ENCODE data around the gene PCDH18. TPM values are rescaled to one million over a fixed set of nuclear protein-coding genes. Genes with fewer than 3 reads are reported as not detected.

PCDH18 gene
- polyA plus RNA-seq, 1 donor (not counting 4 experiments of a cell fraction or from before 2014, with no cell fraction given), result 0.08 TPM

DNA sequence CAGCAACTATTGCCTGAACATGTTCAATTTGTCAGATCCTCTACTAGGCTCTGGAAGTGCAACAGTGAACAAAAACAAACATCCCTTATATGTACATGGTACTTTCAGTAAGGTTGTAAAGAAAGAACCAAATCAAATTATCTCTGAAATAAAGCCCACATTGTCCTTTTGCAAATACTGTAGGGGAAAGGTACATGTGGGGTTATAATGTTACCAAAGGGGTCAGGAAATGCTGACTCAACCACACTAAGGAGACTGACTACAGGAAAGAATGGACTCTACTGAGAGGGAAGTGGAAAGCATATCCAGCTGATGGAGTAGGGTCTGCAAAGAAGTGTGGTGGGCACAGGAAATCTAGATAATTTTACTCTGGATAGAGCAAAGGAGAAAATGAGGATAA, 61.5 kb downstream of the PCDH18 start:
- no peaks in the 10 kb centered on the region for H4K20me1 ChIP-seq (ENCODE audit: control insufficient read depth, extremely low read depth, insufficient read depth, low read length)
- dilution Hi-C loops (cut with MboI; ENCODE audit: extremely low pct_ligation_motif_present, low sequenced_read_pairs), result no loop called here
- H3K4me2 ChIP-seq (ENCODE audit: control insufficient read depth, extremely low read depth, insufficient read depth, low read depth, low read length), result no peak overlapping the region
- no peaks in the 10 kb centered on the region for H3K27me3 ChIP-seq (ENCODE audit: control insufficient read depth, extremely low read depth, insufficient read depth, low read length)
- H3K4me3 ChIP-seq (ENCODE audit: control insufficient read depth in 2 of 3, extremely low read depth in 1 of 3, insufficient read depth in 2 of 3, low read depth in 1 of 3, low read length in 3 of 3), result no peak overlapping the region
- no peak for DNase-seq (ENCODE audit: low read depth, low spot score)
- H2AFZ ChIP-seq (ENCODE audit: control insufficient read depth, low read length), result no peak overlapping the region
- no peak overlapping the region for H3K9ac ChIP-seq (ENCODE audit: control insufficient read depth, extremely low read depth, insufficient read depth, low read length)
- no peaks in the 10 kb centered on the region for H3K79me2 ChIP-seq (ENCODE audit: control insufficient read depth, insufficient read depth, low read length)
- no peaks in the 10 kb centered on the region for H3K36me3 ChIP-seq (ENCODE audit: control insufficient read depth in 2 of 2, extremely low read depth in 1 of 2, insufficient read depth in 2 of 2, low read length in 2 of 2)
- no peaks in the 10 kb centered on the region for H3K9me3 ChIP-seq (ENCODE audit: control insufficient read depth, low read depth, low read length)
- TF ChIP-seq, protein P1, sequence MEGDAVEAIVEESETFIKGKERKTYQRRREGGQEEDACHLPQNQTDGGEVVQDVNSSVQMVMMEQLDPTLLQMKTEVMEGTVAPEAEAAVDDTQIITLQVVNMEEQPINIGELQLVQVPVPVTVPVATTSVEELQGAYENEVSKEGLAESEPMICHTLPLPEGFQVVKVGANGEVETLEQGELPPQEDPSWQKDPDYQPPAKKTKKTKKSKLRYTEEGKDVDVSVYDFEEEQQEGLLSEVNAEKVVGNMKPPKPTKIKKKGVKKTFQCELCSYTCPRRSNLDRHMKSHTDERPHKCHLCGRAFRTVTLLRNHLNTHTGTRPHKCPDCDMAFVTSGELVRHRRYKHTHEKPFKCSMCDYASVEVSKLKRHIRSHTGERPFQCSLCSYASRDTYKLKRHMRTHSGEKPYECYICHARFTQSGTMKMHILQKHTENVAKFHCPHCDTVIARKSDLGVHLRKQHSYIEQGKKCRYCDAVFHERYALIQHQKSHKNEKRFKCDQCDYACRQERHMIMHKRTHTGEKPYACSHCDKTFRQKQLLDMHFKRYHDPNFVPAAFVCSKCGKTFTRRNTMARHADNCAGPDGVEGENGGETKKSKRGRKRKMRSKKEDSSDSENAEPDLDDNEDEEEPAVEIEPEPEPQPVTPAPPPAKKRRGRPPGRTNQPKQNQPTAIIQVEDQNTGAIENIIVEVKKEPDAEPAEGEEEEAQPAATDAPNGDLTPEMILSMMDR (optimal IDR thresholded peaks at IDR 0.05 in 1 of 3, IDR thresholded peaks at IDR 0.05 in 1 of 3, conservative IDR thresholded peaks at IDR 0.05 in 1 of 3; ENCODE audit: extremely low read depth in 1 of 3, insufficient read depth in 2 of 3, low read length in 3 of 3), result no peak
- no peak for TF ChIP-seq EZH2 (IDR thresholded peaks at IDR 0.05; ENCODE audit: low read length)
- no peaks in the 10 kb centered on the region for H3K4me1 ChIP-seq (ENCODE audit: control insufficient read depth, extremely low read depth, insufficient read depth, low read length)
- no peaks in the 10 kb centered on the region for H3K9me1 ChIP-seq (ENCODE audit: control insufficient read depth, extremely low read depth, insufficient read depth, low read length)
- FAIRE-seq, result no peak
- H3K27ac ChIP-seq (ENCODE audit: control insufficient read depth, insufficient read depth, low read length), result no peak overlapping the region

Data from keratinocyte (primary cell).